Measurements from ENCODE around the gene LY86. TPM values are rescaled to one million over a fixed set of nuclear protein-coding genes. Genes with fewer than 3 reads are reported as not detected.

Gene LY86
- total and polyA plus RNA-seq, 2 donors (not counting 3 experiments of a cell fraction or from before 2014, with no cell fraction given) = not detected

- Histone ChIP-seq H3K9me3 (replicated peaks; ENCODE audit: control insufficient read depth, insufficient read depth, low read length) (no peaks in the 10 kb centered on the region), H2AFZ (ENCODE audit: low read depth, low read length) (no peak overlapping the region), H3K4me2 (ENCODE audit: insufficient read depth, low read length) (no peak overlapping the region), H3K9me1 (replicated peaks; ENCODE audit: control insufficient read depth, extremely low read depth, insufficient read depth, low read length) (no peaks in the 10 kb centered on the region), H3K4me1 (ENCODE audit: control insufficient read depth, extremely low read depth, insufficient read depth, low read length) (no peaks in the 10 kb centered on the region), H4K20me1 (replicated peaks; ENCODE audit: control insufficient read depth, extremely low read depth, insufficient read depth, low read length) (no peaks in the 10 kb centered on the region), H3K9ac (replicated peaks; ENCODE audit: extremely low read depth, insufficient read depth, low read length) (no peak overlapping the region), H3K4me3 (replicated peaks in 1 of 3; ENCODE audit: insufficient read depth in 1 of 3, low read depth in 1 of 3, low read length in 3 of 3) (no peak overlapping the region), H3K36me3 (ENCODE audit: control insufficient read depth in 2 of 2, extremely low read depth in 1 of 2, insufficient read depth in 2 of 2, low read length in 2 of 2) (no peaks in the 10 kb centered on the region), H3K79me2 (ENCODE audit: control insufficient read depth, insufficient read depth, low read length) (no peaks in the 10 kb centered on the region), H3K27ac (ENCODE audit: insufficient read depth, low read depth, low read length) (no peak overlapping the region), H3K27me3 (ENCODE audit: control insufficient read depth in 2 of 2, insufficient read depth in 2 of 2, low read length in 2 of 2) (peaks cover 0 to 3% of the 10 kb centered on the region in 2 experiments)
- BruUV-seq (replicated peaks) = no TSS peak
- dilution Hi-C loops (cut with MboI; ENCODE audit: extremely low pct_ligation_motif_present, low sequenced_read_pairs) (no loop called here), intact Hi-C loops (cut with micrococcal nuclease) (no loop called here)
- TF ChIP-seq JUN (IDR thresholded peaks at IDR 0.05; ENCODE audit: borderline replicate concordance, insufficient read depth, insufficient read length, low read depth) (no peak), GATA2 (IDR thresholded peaks at IDR 0.05; ENCODE audit: insufficient read depth, insufficient read length, low read depth, low read length) (no peak), POLR2A (IDR thresholded peaks at IDR 0.05; ENCODE audit: low read depth, low read length) (no peak), MYC (IDR thresholded peaks at IDR 0.05; ENCODE audit: low read depth, low read length) (no peak), EZH2 (IDR thresholded peaks at IDR 0.05; ENCODE audit: borderline replicate concordance, low read depth, low read length, severe bottlenecking) (no peak), POLR2AphosphoS5 (IDR thresholded peaks at IDR 0.05; ENCODE audit: insufficient read depth, low read depth, low read length) (no peak), FOS (IDR thresholded peaks at IDR 0.05; ENCODE audit: borderline replicate concordance, insufficient read depth, low read length) (no peak), MAX (IDR thresholded peaks at IDR 0.05; ENCODE audit: insufficient read depth, insufficient read length) (no peak)
- TF ChIP-seq, protein P1, sequence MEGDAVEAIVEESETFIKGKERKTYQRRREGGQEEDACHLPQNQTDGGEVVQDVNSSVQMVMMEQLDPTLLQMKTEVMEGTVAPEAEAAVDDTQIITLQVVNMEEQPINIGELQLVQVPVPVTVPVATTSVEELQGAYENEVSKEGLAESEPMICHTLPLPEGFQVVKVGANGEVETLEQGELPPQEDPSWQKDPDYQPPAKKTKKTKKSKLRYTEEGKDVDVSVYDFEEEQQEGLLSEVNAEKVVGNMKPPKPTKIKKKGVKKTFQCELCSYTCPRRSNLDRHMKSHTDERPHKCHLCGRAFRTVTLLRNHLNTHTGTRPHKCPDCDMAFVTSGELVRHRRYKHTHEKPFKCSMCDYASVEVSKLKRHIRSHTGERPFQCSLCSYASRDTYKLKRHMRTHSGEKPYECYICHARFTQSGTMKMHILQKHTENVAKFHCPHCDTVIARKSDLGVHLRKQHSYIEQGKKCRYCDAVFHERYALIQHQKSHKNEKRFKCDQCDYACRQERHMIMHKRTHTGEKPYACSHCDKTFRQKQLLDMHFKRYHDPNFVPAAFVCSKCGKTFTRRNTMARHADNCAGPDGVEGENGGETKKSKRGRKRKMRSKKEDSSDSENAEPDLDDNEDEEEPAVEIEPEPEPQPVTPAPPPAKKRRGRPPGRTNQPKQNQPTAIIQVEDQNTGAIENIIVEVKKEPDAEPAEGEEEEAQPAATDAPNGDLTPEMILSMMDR (IDR thresholded peaks at IDR 0.05; ENCODE audit: extremely low read depth in 1 of 2, insufficient read depth in 1 of 2, low read depth in 1 of 2, low read length in 2 of 2) = no peak
- POLR2A ChIA-PET = no interaction called here
- no peak for FAIRE-seq
- DNase-seq (ENCODE audit: low read depth, low spot score) = no peak
- CTCF ChIA-PET = no interaction called here
Measured at GRCh38 chr6:6622501-6622900, 34.0 kb downstream of the LY86 start.
